GOT3 (cell line): ENCODE data around the gene DEUP1.

ENCODE experiments used
- DNase-seq: peaks from one replicate; lab custom pipeline; 2025; ENCODE audit warnings: mixed read lengths; lab: John Stamatoyannopoulos, UW

The DEUP1 gene

GRCh38 chr11:93480256-93480655 is 149.7 kb downstream of the DEUP1 start:
- no peak for DNase-seq

- DNase-seq: no peak
Measured at GRCh38 chr11:93480756-93481155, 150.2 kb downstream of the DEUP1 start.

- no peak for DNase-seq
Measured at GRCh38 chr11:93481279-93481678, 150.7 kb downstream of the DEUP1 start.

- DNase-seq: no peak
Measured at GRCh38 chr11:93481696-93482095, 151.2 kb downstream of the DEUP1 start.

GRCh38 chr11:93482556-93482955 is 152.0 kb downstream of the DEUP1 start:
- DNase-seq: no peak

- no peak for DNase-seq
Measured at GRCh38 chr11:93484716-93485115, 154.2 kb downstream of the DEUP1 start.

- no peak for DNase-seq
Measured at GRCh38 chr11:93485983-93486382, 155.4 kb downstream of the DEUP1 start.

GRCh38 chr11:93487032-93487483 is 156.5 kb downstream of the DEUP1 start:
- no peak for DNase-seq
